NCI-H460 (cell line): ENCODE results near the gene ZSCAN5A. TPM values are rescaled to one million over a fixed set of nuclear protein-coding genes. Genes with fewer than 3 reads are reported as not detected.

Experiments used
- small RNA-seq, 2 experiments: library from RNA; depleted of rRNA; stranded (forward); fragments of <200 nt; gene quantifications; one replicate each; pipeline ENCODE3, GENCODE V24; 2014
- total RNA-seq: library from RNA; depleted of rRNA; stranded (reverse); fragments of >200 nt; shearing (Covaris generic); gene quantifications from 2 replicates; pipeline ENCODE4 v1.2.3, GENCODE V29; 2014; rRNA removed

The ZSCAN5A gene
- total RNA-seq, 1 experiment from 2014 or later, result 6.5 TPM

Small RNAs within 50 kb of the gene (small RNA-seq; reads per million reads assigned to genes)
- gene RF00019, result 0 reads per million in 2 experiments

Other genes with a start within 250 kb of the ZSCAN5A start
- 26.8 and 32.8 TPM in 2 replicates for gene ZNF787, start 193.5 kb downstream of the ZSCAN5A start, total RNA-seq
- 9.0 and 10.7 TPM in 2 replicates for gene ZNF444, start 173.6 kb downstream of the ZSCAN5A start, total RNA-seq
- gene GALP, start 138.8 kb downstream of the ZSCAN5A start, total RNA-seq, result 0.22 TPM in 1 of 2 replicates, not detected in the other
- not detected in 2 replicates for gene ZSCAN5B, start 117.1 kb downstream of the ZSCAN5A start, total RNA-seq
- gene ZSCAN5C, start 112.6 kb downstream of the ZSCAN5A start, total RNA-seq, result not detected in 2 replicates
- gene EDDM13, start 42.1 kb downstream of the ZSCAN5A start, total RNA-seq, result not detected in 2 replicates
- 0.49 and 0.94 TPM in 2 replicates for gene ZNF582, start 78.7 kb upstream of the ZSCAN5A start, total RNA-seq
- 4.6 and 6.4 TPM in 2 replicates for gene ZNF583, start 89.5 kb upstream of the ZSCAN5A start, total RNA-seq
- gene ZNF667, start 162.5 kb upstream of the ZSCAN5A start, total RNA-seq, result not detected in 2 replicates
- 0.98 and 1.8 TPM in 2 replicates for gene ZNF471, start 193.0 kb upstream of the ZSCAN5A start, total RNA-seq
- 4.2 and 6.0 TPM in 2 replicates for gene ZFP28, start 224.1 kb upstream of the ZSCAN5A start, total RNA-seq